ENCODE measurements around the gene CLCF1.

The CLCF1 gene

GRCh38 chr11:67419325-67420049, 46.1 kb upstream of the CLCF1 start:
- POLR2A ChIA-PET = interaction anchor here (0.8 kb wide), 1 partner anchor 18 kb away, joined by 4 read pairs; the partner anchor contains the start of gene PPP1CA
- H3K4me3 ChIP-seq (ENCODE audit: low read depth, low read length) = no peak overlapping the region
- CTCF ChIA-PET = interaction anchor here (0.5 to 4.2 kb wide), 3 partner anchors 18 to 68 kb away, joined by 3 to 28 read pairs (median 4); partner anchors contain the start of gene PPP1CA
- DNase-seq (ENCODE audit: low read depth, low spot score) = no peak
- TF ChIP-seq, protein P1, sequence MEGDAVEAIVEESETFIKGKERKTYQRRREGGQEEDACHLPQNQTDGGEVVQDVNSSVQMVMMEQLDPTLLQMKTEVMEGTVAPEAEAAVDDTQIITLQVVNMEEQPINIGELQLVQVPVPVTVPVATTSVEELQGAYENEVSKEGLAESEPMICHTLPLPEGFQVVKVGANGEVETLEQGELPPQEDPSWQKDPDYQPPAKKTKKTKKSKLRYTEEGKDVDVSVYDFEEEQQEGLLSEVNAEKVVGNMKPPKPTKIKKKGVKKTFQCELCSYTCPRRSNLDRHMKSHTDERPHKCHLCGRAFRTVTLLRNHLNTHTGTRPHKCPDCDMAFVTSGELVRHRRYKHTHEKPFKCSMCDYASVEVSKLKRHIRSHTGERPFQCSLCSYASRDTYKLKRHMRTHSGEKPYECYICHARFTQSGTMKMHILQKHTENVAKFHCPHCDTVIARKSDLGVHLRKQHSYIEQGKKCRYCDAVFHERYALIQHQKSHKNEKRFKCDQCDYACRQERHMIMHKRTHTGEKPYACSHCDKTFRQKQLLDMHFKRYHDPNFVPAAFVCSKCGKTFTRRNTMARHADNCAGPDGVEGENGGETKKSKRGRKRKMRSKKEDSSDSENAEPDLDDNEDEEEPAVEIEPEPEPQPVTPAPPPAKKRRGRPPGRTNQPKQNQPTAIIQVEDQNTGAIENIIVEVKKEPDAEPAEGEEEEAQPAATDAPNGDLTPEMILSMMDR (IDR thresholded peaks at IDR 0.05; ENCODE audit: insufficient read depth, low read length, missing control alignments) = no peak

- ChIA-PET CTCF (interaction anchor here (1.2 to 4.2 kb wide), 2 partner anchors 17 to 68 kb away, joined by 4 to 28 read pairs; partner anchors contain the start of gene PPP1CA), POLR2A (interaction anchor here (1.2 kb wide), 1 partner anchor 17 kb away, joined by 4 read pairs; the partner anchor contains the start of gene PPP1CA)
- DNase-seq (ENCODE audit: low read depth, low spot score) = no peak
- TF ChIP-seq, protein P1 (IDR thresholded peaks at IDR 0.05; ENCODE audit: insufficient read depth, low read length, missing control alignments) = no peak
- no peak overlapping the region for H3K4me3 ChIP-seq (ENCODE audit: low read depth, low read length)
These were observed 45.3 kb upstream of the CLCF1 start for GRCh38 chr11:67418476-67419281.

DNA sequence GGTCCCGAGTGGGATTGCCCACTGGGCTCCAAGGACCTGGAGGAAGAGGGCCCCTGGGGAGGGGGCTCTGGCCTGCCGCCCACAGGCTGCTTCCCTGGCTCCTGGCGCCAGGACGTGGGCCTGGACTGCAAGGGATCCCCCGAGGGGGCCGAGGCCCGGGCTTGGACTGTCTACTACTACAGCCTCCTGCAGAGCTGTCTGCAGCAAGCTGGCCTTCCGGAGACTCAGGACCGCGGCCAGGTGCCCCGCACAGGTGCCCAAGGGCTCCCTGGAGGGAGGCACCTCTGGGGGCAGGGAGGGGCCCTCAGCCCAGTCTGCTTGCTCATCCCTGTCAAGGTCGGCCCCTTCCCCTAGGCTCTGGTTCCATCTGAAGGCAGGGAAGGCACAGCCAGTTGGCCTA, 44.0 kb upstream of the CLCF1 start:
- CTCF ChIA-PET = interaction anchor here (4.2 to 6.5 kb wide), 2 partner anchors 15 kb away, joined by 28 to 40 read pairs; partner anchors contain the start of genes PPP1CA and TBC1D10C
- POLR2A ChIA-PET = no interaction called here
- TF ChIP-seq, protein P1 (IDR thresholded peaks at IDR 0.05; ENCODE audit: insufficient read depth, low read length, missing control alignments) = no peak
- H3K4me3 ChIP-seq (ENCODE audit: low read depth, low read length) = no peak overlapping the region
- DNase-seq (ENCODE audit: low read depth, low spot score) = no peak

DNA sequence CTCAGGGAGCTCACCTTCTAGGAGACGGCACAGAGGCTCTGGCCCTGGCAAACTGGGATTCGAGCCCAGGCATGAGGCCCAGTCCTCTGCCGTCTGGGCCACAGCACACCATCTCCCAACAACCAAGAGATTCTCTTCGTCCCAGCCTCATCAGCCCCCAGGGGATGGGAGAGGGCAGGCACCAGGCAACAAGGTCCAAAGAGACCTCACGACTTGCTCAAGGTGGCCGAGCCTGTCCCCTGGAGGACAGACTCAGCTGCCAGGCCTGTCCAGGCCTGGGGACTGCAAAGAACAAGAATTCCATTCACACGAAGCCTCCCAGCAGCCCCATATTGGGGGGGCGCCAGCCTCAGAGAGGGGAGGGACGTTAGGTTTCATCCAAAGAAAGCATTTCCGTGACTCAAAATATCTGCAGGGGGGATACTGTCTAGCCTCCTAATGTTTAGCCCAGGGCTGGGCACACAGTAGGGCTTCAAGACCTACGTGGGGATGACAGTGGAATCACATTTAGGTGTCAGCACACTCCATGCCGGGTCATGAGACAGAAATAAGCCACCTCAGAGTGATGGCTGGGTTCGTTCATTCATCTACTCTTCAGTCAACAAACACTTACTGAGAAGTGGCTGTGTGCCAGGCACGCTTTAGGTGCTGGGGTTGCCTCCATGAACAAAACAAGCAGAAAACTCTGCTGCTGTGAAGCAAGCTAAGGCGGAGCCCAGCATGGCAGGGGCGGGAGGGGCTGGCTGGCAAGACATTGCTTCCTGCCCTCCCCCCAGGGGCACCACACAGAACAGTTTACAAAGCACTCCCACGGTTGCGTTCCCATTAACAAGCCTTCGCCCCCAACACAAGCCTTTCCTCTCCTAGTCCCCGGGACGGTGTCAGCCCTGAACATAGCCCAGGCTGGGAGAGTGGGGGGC, 43.3 kb upstream of the CLCF1 start:
- TF ChIP-seq, protein P1 (IDR thresholded peaks at IDR 0.05; ENCODE audit: insufficient read depth, low read length, missing control alignments) = no peak
- no peak overlapping the region for H3K4me3 ChIP-seq (ENCODE audit: low read depth, low read length)
- ChIA-PET POLR2A (interaction anchor here (0.6 kb wide), 1 partner anchor 27 kb away, joined by 5 read pairs; the partner anchor contains the start of gene CORO1B), CTCF (interaction anchor here (6.5 kb wide), 1 partner anchor 14 kb away, joined by 40 read pairs; the partner anchor contains the start of genes PPP1CA and TBC1D10C)
- DNase-seq (ENCODE audit: low read depth, low spot score) = no peak

GRCh38 chr11:67415501-67416304, 42.3 kb upstream of the CLCF1 start, which contains the start of gene CARNS1:
TSS of gene CARNS1 (plus strand) at chr11:67415678. CDS start at chr11:67416200, 522 bp downstream.
- TF ChIP-seq, protein P1 (IDR thresholded peaks at IDR 0.05; ENCODE audit: insufficient read depth, low read length, missing control alignments) = no peak
- H3K4me3 ChIP-seq (ENCODE audit: low read depth, low read length) = peak within 1 kb of the TSS; percentile 23; the same call in 1 of the 2 replicates
- DNase-seq (ENCODE audit: low read depth, low spot score) = no peak
- CTCF ChIA-PET = interaction anchor here (6.5 kb wide), 1 partner anchor 13 kb away, joined by 40 read pairs; the partner anchor contains the start of genes PPP1CA and TBC1D10C
- POLR2A ChIA-PET = interaction anchor here (0.6 kb wide), 1 partner anchor 28 kb away, joined by 5 read pairs; the partner anchor contains the start of gene CORO1B
